Activated T-cell treated with anti-CD3 and anti-CD28 coated beads for 48 hours (primary cell): ENCODE data around the gene TWIST2.

Source experiments
- DNase-seq: peaks from one replicate; pipeline ENCODE4 v3.0.0-alpha.2; 2020; ENCODE audit warnings: low read depth

Gene TWIST2

GRCh38 chr2:238847841-238848690, at the start of gene TWIST2:
Gene TWIST2, plus strand, starts transcription at chr2:238848085. Its CDS starts 131 bp downstream, at chr2:238848216.
- DNase-seq: no peak

DNA sequence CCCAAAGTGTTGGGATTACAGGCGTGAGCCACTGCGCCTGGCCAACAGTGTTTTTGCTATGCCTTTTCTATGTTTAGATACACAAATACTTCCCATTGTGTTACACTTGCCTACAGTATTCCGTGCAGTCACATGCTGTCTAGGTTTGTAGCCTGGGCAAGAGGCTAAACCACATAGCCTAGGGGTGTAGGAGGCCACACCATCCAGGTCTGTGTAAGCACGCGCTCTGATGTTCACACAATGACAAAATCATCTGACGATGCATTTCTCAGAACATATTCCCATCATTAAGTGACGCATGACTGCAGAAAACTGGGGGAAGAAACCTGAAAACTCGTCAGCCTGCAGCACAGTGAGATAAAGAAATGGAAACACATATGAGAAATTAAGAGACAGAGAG, 46.1 kb upstream of the TWIST2 start:
- no peak for DNase-seq

- no peak for DNase-seq
These were observed 44.9 kb upstream of the TWIST2 start for GRCh38 chr2:238802957-238803356.

- DNase-seq: no peak
These were observed 43.7 kb upstream of the TWIST2 start for GRCh38 chr2:238803996-238804870.

DNA sequence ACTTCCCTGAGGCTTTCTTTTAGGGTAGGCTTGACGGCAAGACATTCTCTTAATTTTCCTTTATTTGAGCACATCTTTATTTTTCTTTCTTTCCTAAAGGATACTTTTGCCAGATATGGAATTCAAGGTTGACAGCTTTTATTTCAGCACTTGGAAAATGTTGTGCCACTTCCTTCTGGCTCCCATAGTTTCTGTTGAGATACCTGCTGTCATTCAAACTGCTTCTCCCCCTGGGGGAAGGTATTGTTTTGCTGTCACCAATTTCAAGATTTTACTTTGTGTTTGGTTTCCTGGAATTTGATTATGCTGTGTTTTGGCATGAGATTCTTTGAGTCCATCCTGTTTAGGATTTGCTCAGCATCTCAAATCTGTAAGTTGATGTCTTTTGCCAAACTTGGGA, 39.1 kb upstream of the TWIST2 start:
- DNase-seq: no peak

GRCh38 chr2:238810321-238810720, 37.6 kb upstream of the TWIST2 start:
- no peak for DNase-seq

- DNase-seq: no peak
These were observed 36.6 kb upstream of the TWIST2 start for GRCh38 chr2:238811293-238811692.

DNA sequence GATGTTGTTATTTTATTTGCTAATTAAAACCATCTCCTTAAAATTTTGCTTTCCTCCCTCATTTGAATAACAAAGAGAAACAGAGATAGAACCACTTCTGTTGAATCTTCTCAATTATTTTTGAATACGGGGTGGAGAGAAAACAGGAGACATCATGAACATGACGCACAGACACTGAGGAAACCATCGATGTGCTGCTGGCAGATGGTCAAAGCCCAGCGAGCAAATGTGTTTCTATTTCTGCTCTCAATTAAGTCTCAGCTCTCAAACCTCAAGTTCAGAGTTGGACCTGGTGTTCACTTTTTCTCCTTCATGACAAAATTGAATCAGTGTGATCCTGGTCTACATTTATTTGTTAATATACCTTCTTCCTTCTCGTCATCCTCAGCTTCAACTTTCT, 36.1 kb upstream of the TWIST2 start:
- DNase-seq: no peak

GRCh38 chr2:238813109-238813508, 34.8 kb upstream of the TWIST2 start:
- DNase-seq: no peak

DNA sequence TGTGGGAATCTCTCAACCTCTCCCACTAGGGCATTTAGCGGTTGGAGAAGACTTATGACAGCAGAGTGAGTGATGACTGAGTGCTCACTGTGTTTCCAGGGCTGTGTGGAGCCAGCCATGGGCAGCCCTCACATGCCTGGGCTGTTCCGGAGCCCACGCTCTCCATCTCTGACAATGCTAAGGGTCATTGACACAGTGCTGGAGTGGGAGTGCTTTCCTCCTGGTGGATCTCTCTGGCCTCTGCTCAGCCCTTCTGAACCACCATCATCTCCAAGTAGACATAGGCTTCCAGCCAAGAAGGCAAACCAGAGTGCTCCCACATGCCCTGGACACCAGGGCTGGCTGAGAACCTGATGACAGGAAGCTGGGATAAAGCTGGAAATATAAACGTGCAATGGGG, 33.1 kb upstream of the TWIST2 start:
- no peak for DNase-seq

GRCh38 chr2:238816291-238816690, 31.6 kb upstream of the TWIST2 start:
- DNase-seq: no peak

- no peak for DNase-seq
These were observed 30.5 kb upstream of the TWIST2 start for GRCh38 chr2:238817382-238817781.

GRCh38 chr2:238817891-238818290, 30.0 kb upstream of the TWIST2 start:
- DNase-seq: no peak

GRCh38 chr2:238818561-238818960, 29.3 kb upstream of the TWIST2 start:
- no peak for DNase-seq

DNA sequence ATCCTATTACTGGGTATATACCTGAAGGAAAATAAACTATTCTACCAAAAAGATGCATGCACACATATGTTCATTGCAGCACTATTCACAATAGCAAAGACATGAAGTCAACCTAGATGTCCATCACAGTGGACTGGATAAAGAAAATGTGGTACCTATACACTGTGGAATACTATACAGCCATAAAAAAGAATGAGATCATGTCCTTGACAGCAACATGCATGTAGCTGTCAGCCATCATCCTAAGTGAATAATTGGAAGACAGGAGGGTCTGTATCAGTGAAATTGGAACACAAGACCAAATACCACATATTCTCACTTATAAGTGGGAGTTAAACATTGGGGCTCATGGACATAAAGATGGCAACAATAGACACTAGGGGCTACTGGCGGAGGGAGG, 27.7 kb upstream of the TWIST2 start:
- no peak for DNase-seq

- DNase-seq: no peak
These were observed 27.0 kb upstream of the TWIST2 start for GRCh38 chr2:238820916-238821315.

GRCh38 chr2:238821391-238821790, 26.5 kb upstream of the TWIST2 start:
- DNase-seq: no peak

- no peak for DNase-seq
These were observed 25.8 kb upstream of the TWIST2 start for GRCh38 chr2:238821944-238822670.

DNA sequence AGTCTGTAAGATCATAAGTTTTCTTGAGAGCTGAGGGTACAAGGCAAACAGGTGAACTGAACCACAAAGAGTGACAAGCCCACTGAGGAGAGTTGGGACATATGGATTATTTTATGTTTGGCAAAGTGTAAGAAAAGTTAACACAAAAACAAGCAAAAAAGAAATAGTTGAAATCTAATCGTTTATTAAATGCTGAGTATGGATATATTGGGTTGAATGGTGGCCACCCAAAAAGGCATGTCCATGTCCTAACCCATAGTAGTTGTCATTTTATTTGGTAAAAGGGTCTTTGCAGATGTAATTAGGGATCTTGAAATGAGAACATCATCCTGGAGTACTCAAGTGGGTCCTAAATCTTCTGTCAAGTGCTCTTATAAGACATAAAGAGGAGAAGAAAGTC, 24.9 kb upstream of the TWIST2 start:
- no peak for DNase-seq

GRCh38 chr2:238831177-238831576, 16.7 kb upstream of the TWIST2 start:
- DNase-seq: no peak

DNA sequence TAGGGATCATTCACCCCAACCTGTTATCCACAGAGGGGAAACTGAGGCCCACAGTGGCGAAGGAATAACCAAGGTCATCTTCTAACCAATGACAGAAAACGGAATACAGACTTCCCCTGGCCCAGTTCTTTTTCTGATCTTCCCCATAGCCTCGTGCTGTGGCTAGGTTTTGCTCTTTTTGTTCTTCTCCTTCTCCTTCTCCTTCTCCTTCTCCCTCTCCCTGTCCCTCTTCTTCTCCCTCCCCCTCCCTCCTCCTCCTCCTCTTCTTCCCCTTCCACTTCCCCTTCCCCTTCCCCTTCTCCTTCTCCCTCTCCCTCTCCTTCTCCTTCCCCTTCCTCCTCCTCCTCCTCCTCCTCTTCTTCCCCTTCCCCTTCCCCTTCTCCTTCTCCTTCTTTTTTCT, 12.9 kb upstream of the TWIST2 start:
- DNase-seq: no peak

GRCh38 chr2:238835726-238836301, 12.1 kb upstream of the TWIST2 start:
- DNase-seq: no peak
